HCT116 (cell line): ENCODE results near the gene PREX1. TPM values are rescaled to one million over a fixed set of nuclear protein-coding genes. Genes with fewer than 3 reads are reported as not detected.

Source experiments
- ATAC-seq: fragments of 200-7000 bp; cut with Tn5 transposase; 2 replicates; pipeline ENCODE4 v1.9.1; 2020; ENCODE audit warnings: mild to moderate bottlenecking, moderate library complexity
- BruUV-seq: library from RNA; stranded (reverse); fragments of 400-500 nt; replicated peaks from 2 replicates; lab custom pipeline; 2021; lab: Mats Ljungman, UMichigan
- CTCF ChIA-PET: fragments of 300-600 bp; sonication (Branson Sonifier 250); formaldehyde crosslinking; loops from one replicate; lab custom pipeline; 2021; ENCODE audit warnings: antibody characterized with exemption; lab: Charles Lee
- POLR2A ChIA-PET: fragments of 300-600, 350-600 bp; sonication (Branson Sonifier 250); formaldehyde crosslinking; loops from one replicate; lab custom pipeline; 2021; ENCODE audit warnings: antibody characterized with exemption; lab: Charles Lee
- RAD21 ChIA-PET, 2 experiments: fragments of 300-600 bp; sonication (Branson Sonifier 250); formaldehyde crosslinking; loops; one replicate each; lab custom pipeline; 2023; ENCODE audit warnings: low total read pairs in 2 of 2; ENCODE audit not compliant: uncharacterized antibody in 2 of 2, unreplicated experiment in 2 of 2, low non-redundant PET in 1 of 2; lab: Charles Lee
- DNase-seq: peaks from one replicate; pipeline ENCODE4 v3.0.0-alpha.2; 2010; ENCODE audit warnings: low read depth, low spot score
- H2AFZ ChIP-seq: fragments of 200-600 bp; shearing (Covaris generic), sonication (generic); 2 replicates; pipeline ENCODE4 v1.6.1; 2017; ENCODE audit warnings: low read depth, mixed run types, mixed read lengths, antibody characterized with exemption, low read length; ENCODE audit not compliant: poor library complexity, severe bottlenecking
- H3K27ac ChIP-seq: 2 replicates; pipeline ENCODE4 v1.5.1; 2012; ENCODE audit warnings: low read depth, low read length
- H3K27me3 ChIP-seq: fragments of 200-600 bp; sonication (generic); 2 replicates; pipeline ENCODE4 v1.6.1; 2016; ENCODE audit warnings: mixed run types, low read length, mixed read lengths; ENCODE audit not compliant: insufficient read depth
- H3K36me3 ChIP-seq, 2 experiments: fragments of 200-500 bp in 1 of 2; fragments of 200-600 bp in 1 of 2; sonication (Bioruptor generic) in 1 of 2; sonication (generic) in 1 of 2; 2 replicates each; pipeline versions ENCODE4 v1.5.1 to v1.6.1; 2014 to 2016; ENCODE audit warnings: low read length in 2 of 2, inconsistent platforms in 1 of 2, mixed read lengths in 1 of 2, mixed run types in 1 of 2; ENCODE audit not compliant: insufficient read depth in 2 of 2, control insufficient read depth in 1 of 2
- H3K4me1 ChIP-seq, 2 experiments: fragments of 200-600 bp in 1 of 2; sonication (generic) in 1 of 2; 2 replicates each; pipeline versions ENCODE4 v1.5.1 to v1.6.1; 2012 to 2017; ENCODE audit warnings: low read length in 2 of 2, inconsistent platforms in 1 of 2, mild to moderate bottlenecking in 1 of 2, mixed read lengths in 1 of 2, mixed run types in 1 of 2, moderate library complexity in 1 of 2; ENCODE audit not compliant: insufficient read depth in 2 of 2, control insufficient read depth in 1 of 2
- H3K4me2 ChIP-seq: fragments of 200-600 bp; sonication (generic); 2 replicates; pipeline ENCODE4 v1.6.1; 2017; ENCODE audit warnings: mixed run types, low read length, mixed read lengths
- H3K4me3 ChIP-seq, 2 experiments: fragments of 200-600 bp in 1 of 2; sonication (generic) in 1 of 2; replicated peaks in 1 of 2; 2 replicates each; pipeline ENCODE4 v1.5.1; 2011 to 2016; ENCODE audit warnings: low read length in 2 of 2, control low read depth in 1 of 2, low read depth in 1 of 2, mild to moderate bottlenecking in 1 of 2, mixed read lengths in 1 of 2, mixed run types in 1 of 2
- H3K79me2 ChIP-seq: fragments of 200-600 bp; sonication (generic); 2 replicates; pipeline ENCODE4 v1.6.1; 2017; ENCODE audit warnings: mild to moderate bottlenecking, mixed run types, low read length, moderate library complexity, mixed read lengths; ENCODE audit not compliant: insufficient read depth
- H3K9ac ChIP-seq: fragments of 200-600 bp; sonication (generic); 2 replicates; pipeline ENCODE4 v1.6.1; 2016; ENCODE audit warnings: low read length, mixed read lengths
- H3K9me2 ChIP-seq: fragments of 200-600 bp; sonication (generic), shearing (Covaris generic); 2 replicates; pipeline ENCODE4 v1.6.1; 2017; ENCODE audit warnings: mixed run types, mild to moderate bottlenecking, moderate library complexity; ENCODE audit not compliant: insufficient read depth
- H3K9me3 ChIP-seq, 2 experiments: fragments of 200-500 bp in 1 of 2; fragments of 200-600 bp in 1 of 2; sonication (Bioruptor generic) in 1 of 2; sonication (generic) in 1 of 2; 2 replicates each; pipeline ENCODE4 v1.6.1; 2014 to 2017; ENCODE audit warnings: low read length in 2 of 2, mixed read lengths in 2 of 2, inconsistent platforms in 1 of 2, low read depth in 1 of 2, mild to moderate bottlenecking in 1 of 2, mixed run types in 1 of 2, moderate library complexity in 1 of 2; ENCODE audit not compliant: control insufficient read depth in 1 of 2, insufficient read depth in 1 of 2
- H4K20me1 ChIP-seq: fragments of 200-600 bp; sonication (generic), shearing (Covaris generic); 2 replicates; pipeline ENCODE4 v1.6.1; 2017; ENCODE audit warnings: mixed run types, mild to moderate bottlenecking, moderate library complexity; ENCODE audit not compliant: insufficient read depth
- CBX3 ChIP-seq: IDR thresholded peaks from 2 replicates; pipeline ENCODE4 v1.6.1; 2012; ENCODE audit warnings: low read depth
- CEBPB ChIP-seq: IDR thresholded peaks from 2 replicates; pipeline ENCODE4 v1.6.1; 2012; ENCODE audit warnings: low read depth
- CTCF ChIP-seq, 3 experiments: fragments of 200-600 bp in 1 of 3; sonication (generic) in 1 of 3; IDR thresholded peaks in 2 of 3; conservative IDR thresholded peaks in 1 of 3; 2 replicates each; pipeline ENCODE4 v1.5.1; 2012 to 2017; ENCODE audit warnings: low read depth in 2 of 3, low read length in 2 of 3, antibody characterized with exemption in 1 of 3, borderline replicate concordance in 1 of 3, control low read depth in 1 of 3, mild to moderate bottlenecking in 1 of 3, mixed read lengths in 1 of 3, mixed run types in 1 of 3, moderate library complexity in 1 of 3; ENCODE audit not compliant: insufficient read depth in 1 of 3
- EZH2 ChIP-seq: fragments of 200-600 bp; sonication (generic); IDR thresholded peaks from 2 replicates; pipeline ENCODE4 v1.6.1; 2017; ENCODE audit warnings: antibody characterized with exemption, mixed run types
- FOSL1 ChIP-seq: IDR thresholded peaks from 2 replicates; pipeline ENCODE4 v1.6.1; 2012; ENCODE audit warnings: low read depth
- JUND ChIP-seq: IDR thresholded peaks from 2 replicates; pipeline ENCODE4 v1.6.1; 2012
- RAD21 ChIP-seq: IDR thresholded peaks from 2 replicates; pipeline ENCODE4 v1.6.1; 2012; ENCODE audit warnings: low read depth, mild to moderate bottlenecking
- SIN3A ChIP-seq: IDR thresholded peaks from 2 replicates; pipeline ENCODE4 v1.6.1; 2012; ENCODE audit warnings: low read depth
- SP1 ChIP-seq: IDR thresholded peaks from 2 replicates; pipeline ENCODE4 v1.6.1; 2012; ENCODE audit warnings: low read depth
- TCF7L2 ChIP-seq: IDR thresholded peaks from 2 replicates; pipeline ENCODE4 v1.7.0; 2011; ENCODE audit warnings: borderline replicate concordance, inconsistent platforms; ENCODE audit not compliant: insufficient read depth, insufficient read length; ENCODE audit errors: extremely low read depth
- ZBTB33 ChIP-seq: IDR thresholded peaks from 2 replicates; pipeline ENCODE4 v1.6.1; 2011; ENCODE audit warnings: mild to moderate bottlenecking, low read length, moderate library complexity; ENCODE audit not compliant: insufficient replicate concordance; ENCODE audit errors: extremely low read depth
- ZFX ChIP-seq: fragments of 450-650 bp; IDR thresholded peaks from 2 replicates; pipeline ENCODE4 v1.6.1; 2017
- intact Hi-C: fragments of 100-400 bp; cut with micrococcal nuclease; formaldehyde crosslinking; loops from 2 replicates; pipeline ENCODE4 v1.10.0; 2022
- total RNA-seq: library from RNA; stranded (reverse); gene quantifications from one replicate; pipeline ENCODE4 v1.2.1, GENCODE V29; 2021; ENCODE audit not compliant: unreplicated experiment
- TF ChIP-seq, protein P1 (sequence below): IDR thresholded peaks from 2 replicates; pipeline ENCODE4 v1.6.1; 2012
- TF ChIP-seq, protein P2 (sequence below): IDR thresholded peaks from 2 replicates; pipeline ENCODE4 v1.6.1; 2012

The PREX1 gene
- total RNA-seq, 1 experiment from 2014 or later, result 6.1 TPM

DNA sequence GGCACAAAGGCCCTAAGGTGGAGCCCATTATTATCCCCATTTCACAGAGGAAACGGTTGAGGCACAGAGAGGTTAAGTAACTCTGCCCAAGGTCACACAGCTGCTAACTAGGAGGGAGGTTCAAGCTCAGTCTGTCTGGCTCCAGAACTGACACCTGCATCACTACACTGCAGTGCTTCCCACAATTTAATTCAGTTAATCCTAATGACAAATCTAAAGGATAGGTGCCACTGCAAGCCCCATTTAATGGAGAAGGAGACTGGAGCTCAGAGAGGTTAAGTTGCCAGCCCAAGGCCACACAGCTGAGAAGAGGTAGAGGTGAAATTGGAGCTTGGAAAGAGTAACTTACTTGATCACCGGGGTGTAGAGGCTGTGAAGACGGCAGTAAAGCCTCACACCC lies 148.8 kb downstream of the PREX1 start:
- no peak for TF ChIP-seq JUND
- TF ChIP-seq FOSL1, result no peak
- no peak for TF ChIP-seq TCF7L2
- TF ChIP-seq SP1, result no peak
- TF ChIP-seq, protein P1, sequence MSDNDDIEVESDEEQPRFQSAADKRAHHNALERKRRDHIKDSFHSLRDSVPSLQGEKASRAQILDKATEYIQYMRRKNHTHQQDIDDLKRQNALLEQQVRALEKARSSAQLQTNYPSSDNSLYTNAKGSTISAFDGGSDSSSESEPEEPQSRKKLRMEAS, result no peak
- no peak for TF ChIP-seq CTCF (IDR thresholded peaks at IDR 0.05 in 2 of 3, conservative IDR thresholded peaks at IDR 0.05 in 1 of 3; ENCODE audit: borderline replicate concordance in 1 of 3, insufficient read depth in 1 of 3, low read depth in 2 of 3, low read length in 2 of 3)
- TF ChIP-seq ZBTB33, result no peak
- TF ChIP-seq ZFX, result no peak
- TF ChIP-seq SIN3A, result no peak
- no peak for TF ChIP-seq CBX3
- no peak for TF ChIP-seq RAD21
- TF ChIP-seq, protein P2, sequence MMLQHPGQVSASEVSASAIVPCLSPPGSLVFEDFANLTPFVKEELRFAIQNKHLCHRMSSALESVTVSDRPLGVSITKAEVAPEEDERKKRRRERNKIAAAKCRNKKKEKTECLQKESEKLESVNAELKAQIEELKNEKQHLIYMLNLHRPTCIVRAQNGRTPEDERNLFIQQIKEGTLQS, result no peak
- no peak for TF ChIP-seq CEBPB
- no peak for TF ChIP-seq EZH2
- Histone ChIP-seq H3K9me3 (no peaks in the 10 kb centered on the region), H2AFZ (no peak overlapping the region), H3K4me2 (peak overlapping the region; percentile 69), H3K9me2 (no peaks in the 10 kb centered on the region), H3K27me3 (no peaks in the 10 kb centered on the region), H3K9ac (no peak overlapping the region), H3K79me2 (no peaks in the 10 kb centered on the region), H3K4me1 (peaks cover 16 to 28% of the 10 kb centered on the region in 2 experiments), H3K27ac (no peak overlapping the region), H4K20me1 (no peaks in the 10 kb centered on the region), H3K36me3 (no peaks in the 10 kb centered on the region), H3K4me3 (peak overlapping the region; percentile 23 to 40)
- CTCF ChIA-PET, result no interaction called here
- BruUV-seq, result TSS peak; percentile 66
- RAD21 ChIA-PET, result no interaction called here
- DNase-seq (no peak), ATAC-seq (no peak)
- intact Hi-C loops, result no loop called here
- POLR2A ChIA-PET, result no interaction called here
